HG02610 (cell line): ENCODE data around the gene SORBS1.

ENCODE experiments used
- ATAC-seq: cut with Tn5 transposase; IDR thresholded peaks from one replicate; pipeline ENCODE4 v1.9.1; 2021; ENCODE audit warnings: mild to moderate bottlenecking, moderate library complexity; ENCODE audit not compliant: unreplicated experiment

The SORBS1 gene

DNA sequence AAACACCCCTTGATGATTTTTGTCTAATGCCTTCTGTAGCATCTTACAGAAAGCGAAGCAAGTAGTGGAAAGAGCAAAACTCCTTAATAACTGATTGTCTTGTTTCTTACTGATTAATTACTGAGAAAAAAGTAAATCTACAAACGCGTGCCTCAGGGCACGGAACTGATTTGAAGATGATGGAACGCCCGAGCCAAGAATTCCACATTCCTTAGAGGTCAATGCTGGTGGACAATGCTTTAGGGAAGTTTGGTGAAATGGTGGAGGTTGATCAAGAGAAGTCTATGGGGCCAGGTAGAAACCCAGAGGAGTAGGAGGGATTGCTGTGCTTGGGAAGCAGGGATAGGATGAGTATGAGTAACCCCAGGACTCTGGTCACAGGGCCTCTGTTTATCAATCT lies 5.0 kb upstream of the SORBS1 start:
- no peak for ATAC-seq

DNA sequence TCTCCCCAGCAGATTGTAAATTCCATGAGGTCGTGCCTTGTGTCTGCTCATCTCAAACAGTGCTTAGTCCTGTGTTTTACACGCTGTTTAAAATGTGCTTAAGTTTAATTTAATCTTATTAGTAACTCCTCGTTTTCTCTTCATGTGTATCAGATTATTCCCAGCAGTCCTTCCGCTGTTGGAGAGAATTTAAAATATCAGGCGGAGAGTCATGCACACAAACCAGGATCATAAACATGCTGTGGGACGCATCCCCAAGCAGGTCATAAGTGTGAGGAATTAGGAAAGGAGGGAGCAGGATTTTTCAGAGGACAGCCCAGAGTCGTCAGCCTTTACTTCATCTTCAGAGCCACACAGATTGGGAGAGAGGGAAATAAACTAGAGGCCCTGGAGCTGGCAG lies 4.2 kb upstream of the SORBS1 start:
- no peak for ATAC-seq

DNA sequence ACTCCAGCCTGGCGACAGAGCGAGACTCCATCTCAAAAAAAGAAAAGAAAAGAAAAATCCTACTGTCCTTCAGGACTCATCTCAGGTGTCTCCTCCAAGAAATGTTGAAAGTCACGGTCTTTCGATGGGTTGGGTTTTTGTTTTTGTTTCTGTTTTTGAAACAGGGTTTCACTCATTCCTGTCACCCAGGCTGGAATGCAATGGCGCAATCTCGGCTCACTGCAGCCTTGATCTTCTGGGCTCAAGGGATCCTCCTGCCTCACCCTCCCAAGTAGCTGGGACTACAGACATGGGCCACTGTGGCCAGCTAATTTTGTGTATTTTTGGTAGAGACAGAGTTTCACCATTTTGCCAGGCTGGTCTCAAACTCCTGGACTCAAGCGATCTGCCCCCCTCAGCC lies 3.1 kb upstream of the SORBS1 start:
- ATAC-seq = no peak

GRCh38 chr10:95562341-95562965 lies 1.3 kb upstream of the SORBS1 start:
- no peak for ATAC-seq

DNA sequence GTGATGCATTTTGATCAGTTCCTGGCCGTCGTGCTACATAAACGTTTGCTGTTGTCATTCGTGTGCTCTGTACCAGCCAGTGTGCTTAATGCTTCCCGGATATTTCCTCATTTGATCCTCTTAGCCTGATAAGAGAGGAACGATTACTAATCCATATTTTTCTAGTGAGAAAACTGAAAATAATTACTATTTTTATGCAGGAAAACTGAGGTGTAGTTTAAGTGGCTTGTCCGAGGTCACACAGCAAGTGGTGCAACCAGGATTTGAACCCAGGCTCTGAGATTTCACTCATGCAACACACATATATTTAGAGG lies 650 bp upstream of the SORBS1 start:
- no peak for ATAC-seq

DNA sequence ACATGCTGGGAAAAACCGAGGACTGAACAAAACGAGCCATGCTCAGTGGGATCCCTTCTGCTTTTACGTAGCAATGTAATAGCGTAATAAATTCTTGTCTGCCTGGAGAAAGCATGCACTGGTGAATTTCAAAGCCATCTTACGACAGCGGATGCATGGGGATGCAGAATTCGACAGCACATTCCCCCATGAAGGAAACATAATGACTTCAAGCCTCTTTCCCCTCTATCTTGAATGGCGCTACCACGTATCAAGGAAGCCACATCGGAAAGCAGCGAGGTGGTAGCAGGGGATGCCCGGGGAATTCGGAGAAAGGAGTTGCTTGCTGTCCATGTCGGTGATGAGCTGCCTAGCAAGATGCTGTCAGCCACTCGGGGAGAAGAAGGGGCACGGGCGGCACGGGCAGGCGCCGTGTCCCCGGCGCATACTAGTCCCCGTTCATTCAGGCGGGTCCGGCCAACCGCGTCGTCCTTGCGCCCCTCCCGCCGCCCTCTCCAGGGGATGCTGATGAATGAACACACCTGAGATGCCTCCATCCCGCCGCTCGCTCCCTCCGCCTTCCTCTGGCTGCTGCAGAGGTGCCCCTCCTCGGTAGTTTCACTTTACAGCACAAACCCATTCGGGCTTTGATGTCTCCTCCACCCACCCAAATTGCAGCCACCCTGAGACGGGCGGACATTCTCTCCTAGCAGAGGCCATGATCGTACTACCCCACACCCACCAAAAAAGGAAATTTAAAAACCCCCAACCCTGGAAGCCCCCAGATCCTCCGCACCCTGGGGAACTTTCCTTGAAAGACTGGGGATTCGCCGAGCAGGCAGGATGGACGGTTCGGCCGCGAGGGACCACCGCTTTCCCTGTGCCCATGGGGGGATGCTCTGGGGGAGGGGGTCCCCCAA lies 644 bp downstream of the SORBS1 start:
- ATAC-seq = no peak

- no peak for ATAC-seq
These were observed 1.3 kb downstream of the SORBS1 start for GRCh38 chr10:95559896-95560277.

- no peak for ATAC-seq
These were observed 1.7 kb downstream of the SORBS1 start for GRCh38 chr10:95559471-95559870.

- ATAC-seq = no peak
These were observed 2.4 kb downstream of the SORBS1 start for GRCh38 chr10:95558593-95559320.

GRCh38 chr10:95556994-95557767 lies 4.0 kb downstream of the SORBS1 start:
- no peak for ATAC-seq

DNA sequence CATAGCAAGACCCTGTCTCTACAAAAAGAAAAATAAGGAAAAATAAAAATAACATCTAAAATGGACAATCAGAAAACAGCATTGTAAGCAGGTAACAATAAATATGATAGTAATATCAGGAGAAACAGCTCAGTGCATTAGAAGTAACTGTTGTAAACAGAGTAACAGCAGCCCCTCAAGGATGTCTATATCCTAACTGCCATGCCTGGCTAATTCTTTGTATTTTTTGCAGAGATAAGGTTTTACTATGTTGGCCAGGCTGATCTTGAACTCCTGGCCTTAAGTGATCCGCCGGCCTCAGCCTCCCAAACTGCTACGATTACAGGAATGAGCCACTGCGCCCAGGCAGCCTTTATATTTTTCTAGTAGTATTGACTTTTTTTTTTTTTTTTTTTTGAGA lies 7.5 kb downstream of the SORBS1 start:
- no peak for ATAC-seq

- ATAC-seq = no peak
These were observed 8.4 kb downstream of the SORBS1 start for GRCh38 chr10:95552679-95553342.

- ATAC-seq = no peak
These were observed 11.0 kb downstream of the SORBS1 start for GRCh38 chr10:95550073-95550672.

DNA sequence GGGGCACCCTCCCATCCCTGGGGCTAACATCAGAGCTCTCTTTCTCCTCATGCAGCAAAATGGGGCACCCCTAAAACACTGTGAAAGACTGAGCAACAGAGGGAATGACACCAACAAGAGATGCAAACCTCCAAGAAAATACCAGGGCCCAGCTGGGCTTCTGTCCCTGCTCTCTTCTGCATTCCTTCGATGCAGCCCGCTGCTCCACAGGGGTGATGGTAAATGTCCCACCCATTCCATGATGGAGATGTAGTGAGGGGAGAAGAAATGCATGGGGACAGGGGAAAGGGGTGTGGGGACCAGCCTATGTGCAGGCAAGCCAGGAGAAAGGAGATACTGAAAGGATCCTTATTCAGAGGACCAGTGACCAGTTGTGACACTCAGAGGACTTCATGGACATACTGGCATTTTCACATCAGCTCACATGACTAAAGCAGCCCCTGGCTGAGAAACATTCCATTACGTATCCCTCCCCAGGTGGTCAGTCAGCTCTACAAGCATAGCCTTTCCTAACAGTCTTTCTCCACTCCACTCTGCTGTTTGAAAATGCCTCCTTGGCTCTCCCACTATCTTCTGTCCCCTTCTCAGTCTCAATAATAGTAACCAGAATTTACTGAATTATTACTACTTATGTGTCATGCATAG lies 13.3 kb downstream of the SORBS1 start:
- no peak for ATAC-seq

GRCh38 chr10:95547197-95547596 lies 14.0 kb downstream of the SORBS1 start:
- ATAC-seq = no peak

DNA sequence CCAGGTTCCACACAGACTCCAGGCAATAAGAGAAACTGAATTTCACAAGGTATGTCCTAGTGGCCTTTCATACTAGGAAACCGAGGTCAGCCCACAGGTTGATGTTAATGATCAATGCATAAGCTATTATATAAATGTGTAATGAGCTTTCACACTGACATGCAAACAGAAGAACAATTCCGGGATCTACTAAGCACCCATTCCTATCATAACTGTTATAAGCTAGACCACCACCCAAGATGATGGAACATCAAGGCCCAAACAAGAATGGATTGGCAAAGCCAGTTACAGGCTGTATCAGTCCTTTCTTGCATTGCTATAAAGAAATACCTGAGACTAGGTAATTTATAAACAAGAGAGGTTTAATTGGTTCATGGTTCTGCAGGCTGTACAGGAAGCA lies 15.2 kb downstream of the SORBS1 start:
- ATAC-seq = no peak

GRCh38 chr10:95544783-95545500 lies 16.2 kb downstream of the SORBS1 start:
- ATAC-seq = no peak

GRCh38 chr10:95543459-95543858 lies 17.7 kb downstream of the SORBS1 start:
- no peak for ATAC-seq

- ATAC-seq = no peak
These were observed 18.4 kb downstream of the SORBS1 start for GRCh38 chr10:95542761-95543160.
